ENCODE results near the gene CAND2. TPM values are rescaled to one million over a fixed set of nuclear protein-coding genes. Genes with fewer than 3 reads are reported as not detected.
A peak's percentile ranks its signal among the peaks of the same experiment; 100 is the strongest.
"Not testable (repeated sequence)": the region's sequence is repeated elsewhere in the genome, so short reads cannot be mapped to it uniquely, and the experiment has no call there.

The CAND2 gene
- polyA plus RNA-seq, 3 donors from 2014 or later = 0.32 to 1.3 TPM; not detected in 1

- H3K4me1 Mint-ChIP-seq = peaks cover 2 to 6% of the 10 kb centered on the region in 2 donors
- no peaks in the 10 kb centered on the region for H3K9me3 Mint-ChIP-seq
- DNase-seq = peak; percentile 30 to 46 (median 36)
- no peaks in the 10 kb centered on the region for H3K36me3 Mint-ChIP-seq
- H3K4me3 Mint-ChIP-seq = peak overlapping the region in 1 of 5 donors; percentile 41
- H3K27ac Mint-ChIP-seq = no peak overlapping the region
- peaks cover 3 to 10% (median 3%) of the 10 kb centered on the region in 3 donors for H3K27me3 Mint-ChIP-seq (ENCODE audit: low read depth in 3 of 3)
Measured at GRCh38 chr3:12875857-12876836, 79.7 kb downstream of the CAND2 start.

- peaks cover 0 to 3% of the 10 kb centered on the region in 2 donors for H3K4me1 Mint-ChIP-seq
- no peak for DNase-seq
- no peaks in the 10 kb centered on the region for H3K36me3 Mint-ChIP-seq
- peak overlapping the region in 2 of 5 donors; percentile 27 to 29 for H3K4me3 Mint-ChIP-seq
- no peaks in the 10 kb centered on the region for H3K9me3 Mint-ChIP-seq
- H3K27ac Mint-ChIP-seq = no peak overlapping the region
- H3K27me3 Mint-ChIP-seq (ENCODE audit: low read depth in 3 of 3) = peaks cover 3 to 11% (median 6%) of the 10 kb centered on the region in 3 donors
Measured at GRCh38 chr3:12877040-12877439, 80.6 kb downstream of the CAND2 start.

GRCh38 chr3:12878141-12878574, 81.7 kb downstream of the CAND2 start:
- Mint-ChIP-seq H3K4me1 (peaks cover 0 to 3% of the 10 kb centered on the region in 2 donors), H3K36me3 (no peaks in the 10 kb centered on the region), H3K27ac (no peak overlapping the region), H3K27me3 (ENCODE audit: low read depth in 3 of 3) (peaks cover 3 to 11% (median 8%) of the 10 kb centered on the region in 3 donors), H3K9me3 (no peaks in the 10 kb centered on the region), H3K4me3 (no peak overlapping the region)
- no peak for DNase-seq

GRCh38 chr3:12878758-12879157, 82.3 kb downstream of the CAND2 start:
- not testable (repeated sequence) for H3K27ac Mint-ChIP-seq, H3K4me3 Mint-ChIP-seq, H3K4me1 Mint-ChIP-seq, H3K9me3 Mint-ChIP-seq, H3K36me3 Mint-ChIP-seq, DNase-seq
- peaks cover 8 to 13% (median 9%) of the 10 kb centered on the region in 3 donors for H3K27me3 Mint-ChIP-seq (ENCODE audit: low read depth in 3 of 3)

GRCh38 chr3:12879191-12879815, 82.8 kb downstream of the CAND2 start:
- Mint-ChIP-seq H3K27me3 (ENCODE audit: low read depth in 3 of 3) (peaks cover 9 to 12% (median 9%) of the 10 kb centered on the region in 3 donors), H3K4me1 (peaks cover 0 to 3% of the 10 kb centered on the region in 2 donors), H3K36me3 (no peaks in the 10 kb centered on the region), H3K4me3 (no peak overlapping the region), H3K27ac (no peak overlapping the region), H3K9me3 (no peaks in the 10 kb centered on the region)
- DNase-seq = no peak

- not testable (repeated sequence) for H3K36me3 Mint-ChIP-seq, DNase-seq, H3K4me3 Mint-ChIP-seq, H3K9me3 Mint-ChIP-seq, H3K27ac Mint-ChIP-seq
- peaks cover 14 to 17% (median 17%) of the 10 kb centered on the region in 3 donors for H3K27me3 Mint-ChIP-seq (ENCODE audit: low read depth in 3 of 3)
- H3K4me1 Mint-ChIP-seq = peaks cover 11 to 13% of the 10 kb centered on the region in 2 donors
Measured at GRCh38 chr3:12881858-12882257, 85.4 kb downstream of the CAND2 start.

- Mint-ChIP-seq H3K36me3 (no peaks in the 10 kb centered on the region), H3K4me3 (no peak overlapping the region), H3K27ac (no peak overlapping the region), H3K27me3 (ENCODE audit: low read depth in 3 of 3) (peaks cover 17 to 20% (median 18%) of the 10 kb centered on the region in 3 donors), H3K4me1 (peaks cover 16 to 20% of the 10 kb centered on the region in 2 donors), H3K9me3 (no peaks in the 10 kb centered on the region)
- no peak for DNase-seq
Measured at GRCh38 chr3:12882336-12883310, 86.1 kb downstream of the CAND2 start.

- Mint-ChIP-seq H3K27me3 (ENCODE audit: low read depth in 3 of 3) (peaks cover 17 to 34% (median 22%) of the 10 kb centered on the region in 3 donors), H3K36me3 (no peaks in the 10 kb centered on the region), H3K4me3 (no peak overlapping the region), H3K4me1 (peaks cover 16 to 20% of the 10 kb centered on the region in 2 donors), H3K9me3 (no peaks in the 10 kb centered on the region), H3K27ac (no peak overlapping the region)
- no peak for DNase-seq
Measured at GRCh38 chr3:12884186-12884680, 87.8 kb downstream of the CAND2 start.

Other genes starting within 250 kb of the CAND2 start
- gene MKRN2, start 239.6 kb upstream of the CAND2 start, polyA plus RNA-seq = 10 to 100 TPM; 48.6 to 58.1 (median 50.8) TPM
- 10 to 100 TPM; 44.3 to 87.2 (median 81.7) TPM for gene RAF1, start 132.6 kb upstream of the CAND2 start, polyA plus RNA-seq
- 1 to 10 TPM in 2 of 3 donors, not detected in 1; 3.3 to 7.0 TPM for gene TMEM40, start 37.4 kb upstream of the CAND2 start, polyA plus RNA-seq
- 1,000 to 10,000 TPM in 2 of 3 donors, 100 to 1,000 TPM in 1; 525 to 1,812 (median 1,173) TPM for gene RPL32, start 44.9 kb downstream of the CAND2 start, polyA plus RNA-seq

Measured in immature natural killer cell (primary cell).